Stimulated activated CD8-positive, alpha-beta memory T cell treated with anti-CD3 and anti-CD28 coated beads, Interleukin-7, amount 100 ng/mL, for 24 hours (primary cell): ENCODE results near the gene PIK3C2A.
A peak's percentile ranks its signal among the peaks of the same experiment; 100 is the strongest.

Experiments used
- DNase-seq: peaks from one replicate; pipeline ENCODE4 v3.0.0-alpha.2; 2020; ENCODE audit warnings: low read depth

The PIK3C2A gene

GRCh38 chr11:17217401-17217800 is 9.6 kb upstream of the PIK3C2A start:
- no peak for DNase-seq

- no peak for DNase-seq
Observed at GRCh38 chr11:17214338-17214737, 6.6 kb upstream of the PIK3C2A start.

GRCh38 chr11:17211286-17211685 is 3.5 kb upstream of the PIK3C2A start:
- DNase-seq, result no peak

GRCh38 chr11:17209939-17210245 is 2.1 kb upstream of the PIK3C2A start:
- DNase-seq, result no peak

GRCh38 chr11:17208257-17208999 is 642 bp upstream of the PIK3C2A start:
- peak; percentile 10 for DNase-seq

- no peak for DNase-seq
Observed at GRCh38 chr11:17206463-17206862, 1.3 kb downstream of the PIK3C2A start.

GRCh38 chr11:17197431-17197898 is 10.3 kb downstream of the PIK3C2A start:
- DNase-seq, result no peak

GRCh38 chr11:17188675-17189074 is 19.1 kb downstream of the PIK3C2A start:
- DNase-seq, result no peak

GRCh38 chr11:17186932-17187692 is 20.7 kb downstream of the PIK3C2A start:
- no peak for DNase-seq

GRCh38 chr11:17185938-17186337 is 21.8 kb downstream of the PIK3C2A start:
- no peak for DNase-seq

- DNase-seq, result no peak
Observed at GRCh38 chr11:17184882-17185587, 22.8 kb downstream of the PIK3C2A start.

GRCh38 chr11:17183836-17184235 is 23.9 kb downstream of the PIK3C2A start:
- DNase-seq, result no peak

GRCh38 chr11:17179970-17180369 is 27.8 kb downstream of the PIK3C2A start:
- DNase-seq, result no peak

- DNase-seq, result no peak
Observed at GRCh38 chr11:17173332-17173731, 34.5 kb downstream of the PIK3C2A start.

GRCh38 chr11:17171916-17172315 is 35.9 kb downstream of the PIK3C2A start:
- DNase-seq, result no peak

GRCh38 chr11:17171343-17171742 is 36.4 kb downstream of the PIK3C2A start:
- no peak for DNase-seq

- no peak for DNase-seq
Observed at GRCh38 chr11:17169876-17170275, 37.9 kb downstream of the PIK3C2A start.

- no peak for DNase-seq
Observed at GRCh38 chr11:17165247-17165890, 42.4 kb downstream of the PIK3C2A start.

GRCh38 chr11:17164361-17165246 is 43.2 kb downstream of the PIK3C2A start:
- DNase-seq, result no peak

GRCh38 chr11:17163736-17164135 is 44.0 kb downstream of the PIK3C2A start:
- DNase-seq, result no peak

- DNase-seq, result no peak
Observed at GRCh38 chr11:17163291-17163690, 44.5 kb downstream of the PIK3C2A start.
